ENCODE measurements around the gene GDAP2. TPM values are rescaled to one million over a fixed set of nuclear protein-coding genes. Genes with fewer than 3 reads are reported as not detected.

GDAP2 gene
- total RNA-seq, 1 experiment from 2014 or later: 14.5 TPM

DNA sequence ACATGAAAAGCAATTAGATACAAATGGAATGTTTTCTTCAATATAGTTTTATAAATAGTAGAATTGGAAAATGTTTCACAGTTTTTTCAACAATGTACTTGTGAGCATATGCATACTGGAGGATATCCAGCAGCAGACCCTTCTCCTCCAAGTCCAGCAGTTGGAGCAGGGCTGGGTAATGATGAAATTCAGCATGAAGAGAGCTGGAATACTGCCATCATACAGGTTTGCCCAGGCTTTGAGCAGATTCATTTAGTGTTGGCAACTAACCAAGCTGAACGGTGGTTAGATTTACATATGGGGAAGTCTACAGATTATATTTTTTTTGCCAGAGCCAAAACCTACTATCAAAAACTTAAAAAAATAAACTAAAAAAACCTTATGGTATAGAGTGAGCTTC, 38.5 kb upstream of the GDAP2 start:
- H3K9me3 ChIP-seq (ENCODE audit: control insufficient read depth, insufficient read depth, low read depth, low read length): no peaks in the 10 kb centered on the region
- no peaks in the 10 kb centered on the region for H3K4me1 ChIP-seq (ENCODE audit: control insufficient read depth, insufficient read depth, low read length)
- in situ Hi-C loops (cut with HindIII; ENCODE audit: low pct_unique_long_range_greater_than_20kb, low sequenced_read_pairs): no loop called here
- ATAC-seq (no peak), DNase-seq (ENCODE audit: low read depth, low spot score) (no peak)
- intact Hi-C loops (cut with micrococcal nuclease; ENCODE audit: unreplicated experiment): no loop called here
- POLR2A ChIA-PET: no interaction called here
- no TSS peak for BruUV-seq (replicated peaks)
- H3K27ac ChIP-seq (ENCODE audit: low read length): no peak overlapping the region
- H3K36me3 ChIP-seq (ENCODE audit: control insufficient read depth, insufficient read depth, low read length): no peaks in the 10 kb centered on the region
- H3K4me3 ChIP-seq (ENCODE audit: low read depth in 2 of 2, low read length in 2 of 2): no peak overlapping the region
- no peaks in the 10 kb centered on the region for H3K27me3 ChIP-seq (ENCODE audit: control insufficient read depth, insufficient read depth, low read length)
- CTCF ChIA-PET: no interaction called here
- TF ChIP-seq, protein P1, sequence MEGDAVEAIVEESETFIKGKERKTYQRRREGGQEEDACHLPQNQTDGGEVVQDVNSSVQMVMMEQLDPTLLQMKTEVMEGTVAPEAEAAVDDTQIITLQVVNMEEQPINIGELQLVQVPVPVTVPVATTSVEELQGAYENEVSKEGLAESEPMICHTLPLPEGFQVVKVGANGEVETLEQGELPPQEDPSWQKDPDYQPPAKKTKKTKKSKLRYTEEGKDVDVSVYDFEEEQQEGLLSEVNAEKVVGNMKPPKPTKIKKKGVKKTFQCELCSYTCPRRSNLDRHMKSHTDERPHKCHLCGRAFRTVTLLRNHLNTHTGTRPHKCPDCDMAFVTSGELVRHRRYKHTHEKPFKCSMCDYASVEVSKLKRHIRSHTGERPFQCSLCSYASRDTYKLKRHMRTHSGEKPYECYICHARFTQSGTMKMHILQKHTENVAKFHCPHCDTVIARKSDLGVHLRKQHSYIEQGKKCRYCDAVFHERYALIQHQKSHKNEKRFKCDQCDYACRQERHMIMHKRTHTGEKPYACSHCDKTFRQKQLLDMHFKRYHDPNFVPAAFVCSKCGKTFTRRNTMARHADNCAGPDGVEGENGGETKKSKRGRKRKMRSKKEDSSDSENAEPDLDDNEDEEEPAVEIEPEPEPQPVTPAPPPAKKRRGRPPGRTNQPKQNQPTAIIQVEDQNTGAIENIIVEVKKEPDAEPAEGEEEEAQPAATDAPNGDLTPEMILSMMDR (IDR thresholded peaks at IDR 0.05): no peak
- TF ChIP-seq, protein P2, sequence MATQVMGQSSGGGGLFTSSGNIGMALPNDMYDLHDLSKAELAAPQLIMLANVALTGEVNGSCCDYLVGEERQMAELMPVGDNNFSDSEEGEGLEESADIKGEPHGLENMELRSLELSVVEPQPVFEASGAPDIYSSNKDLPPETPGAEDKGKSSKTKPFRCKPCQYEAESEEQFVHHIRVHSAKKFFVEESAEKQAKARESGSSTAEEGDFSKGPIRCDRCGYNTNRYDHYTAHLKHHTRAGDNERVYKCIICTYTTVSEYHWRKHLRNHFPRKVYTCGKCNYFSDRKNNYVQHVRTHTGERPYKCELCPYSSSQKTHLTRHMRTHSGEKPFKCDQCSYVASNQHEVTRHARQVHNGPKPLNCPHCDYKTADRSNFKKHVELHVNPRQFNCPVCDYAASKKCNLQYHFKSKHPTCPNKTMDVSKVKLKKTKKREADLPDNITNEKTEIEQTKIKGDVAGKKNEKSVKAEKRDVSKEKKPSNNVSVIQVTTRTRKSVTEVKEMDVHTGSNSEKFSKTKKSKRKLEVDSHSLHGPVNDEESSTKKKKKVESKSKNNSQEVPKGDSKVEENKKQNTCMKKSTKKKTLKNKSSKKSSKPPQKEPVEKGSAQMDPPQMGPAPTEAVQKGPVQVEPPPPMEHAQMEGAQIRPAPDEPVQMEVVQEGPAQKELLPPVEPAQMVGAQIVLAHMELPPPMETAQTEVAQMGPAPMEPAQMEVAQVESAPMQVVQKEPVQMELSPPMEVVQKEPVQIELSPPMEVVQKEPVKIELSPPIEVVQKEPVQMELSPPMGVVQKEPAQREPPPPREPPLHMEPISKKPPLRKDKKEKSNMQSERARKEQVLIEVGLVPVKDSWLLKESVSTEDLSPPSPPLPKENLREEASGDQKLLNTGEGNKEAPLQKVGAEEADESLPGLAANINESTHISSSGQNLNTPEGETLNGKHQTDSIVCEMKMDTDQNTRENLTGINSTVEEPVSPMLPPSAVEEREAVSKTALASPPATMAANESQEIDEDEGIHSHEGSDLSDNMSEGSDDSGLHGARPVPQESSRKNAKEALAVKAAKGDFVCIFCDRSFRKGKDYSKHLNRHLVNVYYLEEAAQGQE (IDR thresholded peaks at IDR 0.05; ENCODE audit: insufficient read depth in 1 of 2, low read depth in 2 of 2, low read length in 1 of 2): no peak
- no peak for TF ChIP-seq POLR2AphosphoS5 (IDR thresholded peaks at IDR 0.05; ENCODE audit: low read depth, low read length)
- no peak for TF ChIP-seq SIN3A (IDR thresholded peaks at IDR 0.05; ENCODE audit: borderline replicate concordance, insufficient read depth, low read depth, low read length)
- TF ChIP-seq TCF7L2 (IDR thresholded peaks at IDR 0.05; ENCODE audit: low read depth, low read length): no peak

DNA sequence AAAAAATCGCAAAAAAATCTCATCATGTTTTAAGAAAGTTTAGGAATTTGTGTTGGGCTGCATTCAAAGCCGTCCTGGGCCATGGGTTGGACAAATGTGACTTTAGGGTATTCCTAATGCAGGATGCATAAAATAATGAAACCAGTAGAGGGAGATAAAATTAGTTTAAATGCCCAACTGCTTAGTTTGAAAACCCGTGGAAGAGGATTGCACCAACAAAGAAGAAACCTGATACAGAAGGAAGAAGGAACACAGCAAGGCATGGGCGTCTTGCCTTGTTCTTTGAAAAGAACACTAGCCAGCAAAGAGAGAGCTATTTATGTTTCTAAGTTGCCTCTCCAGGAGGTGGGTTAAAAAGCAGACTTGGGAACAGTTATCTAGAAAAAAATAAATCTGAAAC, 38.1 kb upstream of the GDAP2 start:
- no peaks in the 10 kb centered on the region for H3K4me1 ChIP-seq (ENCODE audit: control insufficient read depth, insufficient read depth, low read length)
- intact Hi-C loops (cut with micrococcal nuclease; ENCODE audit: unreplicated experiment): no loop called here
- no peak for ATAC-seq
- ChIA-PET CTCF (no interaction called here), POLR2A (no interaction called here)
- no peaks in the 10 kb centered on the region for H3K9me3 ChIP-seq (ENCODE audit: control insufficient read depth, insufficient read depth, low read depth, low read length)
- no peaks in the 10 kb centered on the region for H3K36me3 ChIP-seq (ENCODE audit: control insufficient read depth, insufficient read depth, low read length)
- in situ Hi-C loops (cut with HindIII; ENCODE audit: low pct_unique_long_range_greater_than_20kb, low sequenced_read_pairs): no loop called here
- BruUV-seq (replicated peaks): no TSS peak
- H3K27me3 ChIP-seq (ENCODE audit: control insufficient read depth, insufficient read depth, low read length): no peaks in the 10 kb centered on the region
- TF ChIP-seq, protein P1 (IDR thresholded peaks at IDR 0.05): peak; percentile 28
- TF ChIP-seq SIN3A (IDR thresholded peaks at IDR 0.05; ENCODE audit: borderline replicate concordance, insufficient read depth, low read depth, low read length): no peak
- no peak for TF ChIP-seq POLR2AphosphoS5 (IDR thresholded peaks at IDR 0.05; ENCODE audit: low read depth, low read length)
- TF ChIP-seq, protein P2 (IDR thresholded peaks at IDR 0.05; ENCODE audit: insufficient read depth in 1 of 2, low read depth in 2 of 2, low read length in 1 of 2): no peak
- TF ChIP-seq TCF7L2 (IDR thresholded peaks at IDR 0.05; ENCODE audit: low read depth, low read length): no peak
- DNase-seq (ENCODE audit: low read depth, low spot score): no peak
- H3K4me3 ChIP-seq (ENCODE audit: low read depth in 2 of 2, low read length in 2 of 2): no peak overlapping the region
- no peak overlapping the region for H3K27ac ChIP-seq (ENCODE audit: low read length)
